ENCODE results near the gene LY86. TPM values are rescaled to one million over a fixed set of nuclear protein-coding genes. Genes with fewer than 3 reads are reported as not detected.

Gene LY86
- total RNA-seq, 3 donors from 2014 or later (not counting 1 experiment from before 2014, with no cell fraction given): 2.0 to 5.1 (median 2.2) TPM

DNA sequence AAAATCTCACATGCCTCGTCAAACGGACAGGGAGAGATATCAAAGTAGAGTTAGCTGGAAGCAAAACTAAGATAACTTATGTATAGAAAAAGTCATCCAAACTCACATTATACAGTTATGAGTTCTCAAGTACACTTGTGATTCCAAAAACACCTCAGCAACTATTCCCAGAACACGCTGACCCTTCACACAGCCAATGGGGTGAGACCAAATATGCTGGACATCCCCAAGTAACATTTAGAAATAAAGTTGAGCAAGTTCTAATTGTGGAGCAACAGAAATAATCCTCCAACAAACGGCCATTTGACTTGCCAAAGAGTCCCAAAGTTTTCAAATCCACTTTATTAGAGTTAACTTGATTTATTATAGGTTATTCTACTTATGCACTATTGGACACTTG lies 52.4 kb downstream of the LY86 start:
- no peaks in the 10 kb centered on the region for H3K4me1 Mint-ChIP-seq
- H3K27ac ChIP-seq (ENCODE audit: low read length): no peak overlapping the region
- H3K4me1 ChIP-seq (ENCODE audit: control insufficient read depth, insufficient read depth, low read length): no peaks in the 10 kb centered on the region
- intact Hi-C loops (cut with micrococcal nuclease): no loop called here
- no CpG with 5 or more reads among the region's 4 CpGs for WGBS (ENCODE audit: insufficient coverage)
- no peaks in the 10 kb centered on the region for H3K27me3 ChIP-seq (ENCODE audit: control insufficient read depth, insufficient read depth, low read length)
- no peak overlapping the region for H3K4me3 ChIP-seq (ENCODE audit: low read length)
- H3K9me3 ChIP-seq (ENCODE audit: control insufficient read depth, insufficient read depth, low read length): no peaks in the 10 kb centered on the region
- DNase-seq (no peak), ATAC-seq (no peak)
- H3K36me3 ChIP-seq (ENCODE audit: control insufficient read depth, insufficient read depth, low read length): no peaks in the 10 kb centered on the region
- H3K9me3 Mint-ChIP-seq: no peaks in the 10 kb centered on the region
- TF ChIP-seq CTCF (IDR thresholded peaks at IDR 0.05): no peak
- H3K27me3 Mint-ChIP-seq (ENCODE audit: low read depth in 2 of 2): no peaks in the 10 kb centered on the region
- no peak overlapping the region for H3K4me3 Mint-ChIP-seq
- H3K36me3 Mint-ChIP-seq: no peaks in the 10 kb centered on the region
- H3K27ac Mint-ChIP-seq: no peak overlapping the region

DNA sequence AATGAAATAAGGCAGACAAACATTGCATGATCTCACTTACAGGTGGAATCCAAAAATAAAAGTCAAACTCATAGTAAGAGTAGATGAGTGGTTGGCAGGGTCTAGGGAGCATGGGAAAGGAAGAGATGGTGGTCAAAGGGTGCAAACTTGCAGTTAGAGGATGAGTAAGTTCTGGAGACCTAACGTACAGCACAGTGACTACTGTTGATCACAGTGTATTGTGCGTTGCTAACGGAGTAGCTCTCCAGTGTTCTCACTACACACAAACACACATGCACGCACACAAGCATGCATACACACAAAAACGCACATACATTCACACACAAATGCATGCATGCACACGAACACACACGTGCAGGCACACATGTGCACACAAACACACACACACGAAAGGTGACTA lies 54.9 kb downstream of the LY86 start:
- no peaks in the 10 kb centered on the region for H3K4me1 ChIP-seq (ENCODE audit: control insufficient read depth, insufficient read depth, low read length)
- no peak for TF ChIP-seq CTCF (IDR thresholded peaks at IDR 0.05)
- H3K4me3 ChIP-seq (ENCODE audit: low read length): no peak overlapping the region
- ATAC-seq (no peak), DNase-seq (no peak)
- Mint-ChIP-seq H3K36me3 (no peaks in the 10 kb centered on the region), H3K4me1 (no peaks in the 10 kb centered on the region), H3K9me3 (no peaks in the 10 kb centered on the region), H3K27me3 (ENCODE audit: low read depth in 2 of 2) (no peaks in the 10 kb centered on the region), H3K27ac (no peak overlapping the region), H3K4me3 (no peak overlapping the region)
- intact Hi-C loops (cut with micrococcal nuclease): no loop called here
- no peaks in the 10 kb centered on the region for H3K36me3 ChIP-seq (ENCODE audit: control insufficient read depth, insufficient read depth, low read length)
- H3K27ac ChIP-seq (ENCODE audit: low read length): no peak overlapping the region
- WGBS (ENCODE audit: insufficient coverage): 79% methylated on average over 8 of the region's 8 CpGs
- no peaks in the 10 kb centered on the region for H3K9me3 ChIP-seq (ENCODE audit: control insufficient read depth, insufficient read depth, low read length)
- H3K27me3 ChIP-seq (ENCODE audit: control insufficient read depth, insufficient read depth, low read length): no peaks in the 10 kb centered on the region

DNA sequence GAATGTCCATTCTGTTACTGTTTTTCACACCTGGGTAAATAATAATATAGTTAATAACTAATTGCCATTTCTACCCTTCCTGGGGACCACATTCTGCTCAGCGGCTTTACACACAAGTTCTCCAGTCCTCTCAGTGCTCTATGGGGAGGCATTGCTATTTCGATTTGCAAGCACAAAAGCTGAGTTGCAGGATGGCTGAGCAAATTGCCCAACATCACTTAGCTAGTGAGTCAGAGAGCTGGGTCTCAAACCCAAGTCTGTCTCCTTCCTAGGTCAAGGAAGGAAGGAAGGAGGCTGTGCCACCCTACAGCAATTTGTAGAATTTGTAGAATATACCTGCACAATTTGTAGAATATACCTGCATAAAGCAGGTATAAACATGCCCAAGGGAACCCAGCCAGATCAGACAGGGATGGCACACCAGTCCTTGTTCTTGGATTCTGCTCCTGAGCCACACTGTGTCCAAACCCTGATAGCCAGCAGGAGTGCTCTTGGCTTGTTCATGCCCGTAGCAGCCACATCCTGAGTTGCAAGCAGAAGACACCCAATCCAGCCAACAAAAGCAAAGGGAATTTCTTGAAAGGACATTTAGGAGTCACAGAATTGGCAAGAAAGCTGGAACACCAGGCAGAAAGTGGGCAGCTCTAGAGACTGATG lies 56.9 kb downstream of the LY86 start:
- Histone ChIP-seq H3K27me3 (ENCODE audit: control insufficient read depth, insufficient read depth, low read length) (no peaks in the 10 kb centered on the region), H3K9me3 (ENCODE audit: control insufficient read depth, insufficient read depth, low read length) (no peaks in the 10 kb centered on the region), H3K4me3 (ENCODE audit: low read length) (no peak overlapping the region), H3K4me1 (ENCODE audit: control insufficient read depth, insufficient read depth, low read length) (no peaks in the 10 kb centered on the region), H3K27ac (ENCODE audit: low read length) (no peak overlapping the region), H3K36me3 (ENCODE audit: control insufficient read depth, insufficient read depth, low read length) (no peaks in the 10 kb centered on the region)
- Mint-ChIP-seq H3K9me3 (no peaks in the 10 kb centered on the region), H3K4me3 (no peak overlapping the region), H3K27me3 (ENCODE audit: low read depth in 2 of 2) (no peaks in the 10 kb centered on the region), H3K36me3 (no peaks in the 10 kb centered on the region), H3K4me1 (no peaks in the 10 kb centered on the region), H3K27ac (no peak overlapping the region)
- no peak for ATAC-seq
- TF ChIP-seq CTCF (IDR thresholded peaks at IDR 0.05): no peak
- WGBS (ENCODE audit: insufficient coverage): 89% methylated on average over 3 of the region's 3 CpGs
- no peak for DNase-seq
- intact Hi-C loops (cut with micrococcal nuclease): no loop called here

GRCh38 chr6:6646384-6646783 lies 57.9 kb downstream of the LY86 start:
- H3K27me3 ChIP-seq (ENCODE audit: control insufficient read depth, insufficient read depth, low read length): no peaks in the 10 kb centered on the region
- no peaks in the 10 kb centered on the region for H3K4me1 Mint-ChIP-seq
- H3K4me1 ChIP-seq (ENCODE audit: control insufficient read depth, insufficient read depth, low read length): no peaks in the 10 kb centered on the region
- no peaks in the 10 kb centered on the region for H3K9me3 Mint-ChIP-seq
- no peak overlapping the region for H3K4me3 Mint-ChIP-seq
- H3K27ac ChIP-seq (ENCODE audit: low read length): no peak overlapping the region
- H3K27ac Mint-ChIP-seq: no peak overlapping the region
- 98% methylated on average over 2 of the region's 2 CpGs for WGBS (ENCODE audit: insufficient coverage)
- H3K27me3 Mint-ChIP-seq (ENCODE audit: low read depth in 2 of 2): no peaks in the 10 kb centered on the region
- no peaks in the 10 kb centered on the region for H3K36me3 Mint-ChIP-seq
- H3K4me3 ChIP-seq (ENCODE audit: low read length): no peak overlapping the region
- intact Hi-C loops (cut with micrococcal nuclease): no loop called here
- no peak for TF ChIP-seq CTCF (IDR thresholded peaks at IDR 0.05)
- no peaks in the 10 kb centered on the region for H3K36me3 ChIP-seq (ENCODE audit: control insufficient read depth, insufficient read depth, low read length)
- ATAC-seq (no peak), DNase-seq (no peak)
- no peaks in the 10 kb centered on the region for H3K9me3 ChIP-seq (ENCODE audit: control insufficient read depth, insufficient read depth, low read length)

Measured in natural killer cell (primary cell).